M059J (cell line): ENCODE measurements around the gene SBK2. TPM values are rescaled to one million over a fixed set of nuclear protein-coding genes. Genes with fewer than 3 reads are reported as not detected.

Experiments
- DNase-seq: peaks from one replicate; pipeline ENCODE4 v3.0.0-alpha.2; 2012; ENCODE audit warnings: low read depth
- total RNA-seq: library from RNA; depleted of rRNA; stranded (reverse); fragments of >200 nt; shearing (Covaris generic); gene quantifications from 2 replicates; pipeline ENCODE4 v1.2.3, GENCODE V29; 2014; rRNA removed

Gene SBK2
- total RNA-seq, 1 experiment from 2014 or later, result 0.20 TPM

GRCh38 chr19:55486971-55487923 lies 49.7 kb downstream of the SBK2 start:
- DNase-seq, result peak; percentile 99

DNA sequence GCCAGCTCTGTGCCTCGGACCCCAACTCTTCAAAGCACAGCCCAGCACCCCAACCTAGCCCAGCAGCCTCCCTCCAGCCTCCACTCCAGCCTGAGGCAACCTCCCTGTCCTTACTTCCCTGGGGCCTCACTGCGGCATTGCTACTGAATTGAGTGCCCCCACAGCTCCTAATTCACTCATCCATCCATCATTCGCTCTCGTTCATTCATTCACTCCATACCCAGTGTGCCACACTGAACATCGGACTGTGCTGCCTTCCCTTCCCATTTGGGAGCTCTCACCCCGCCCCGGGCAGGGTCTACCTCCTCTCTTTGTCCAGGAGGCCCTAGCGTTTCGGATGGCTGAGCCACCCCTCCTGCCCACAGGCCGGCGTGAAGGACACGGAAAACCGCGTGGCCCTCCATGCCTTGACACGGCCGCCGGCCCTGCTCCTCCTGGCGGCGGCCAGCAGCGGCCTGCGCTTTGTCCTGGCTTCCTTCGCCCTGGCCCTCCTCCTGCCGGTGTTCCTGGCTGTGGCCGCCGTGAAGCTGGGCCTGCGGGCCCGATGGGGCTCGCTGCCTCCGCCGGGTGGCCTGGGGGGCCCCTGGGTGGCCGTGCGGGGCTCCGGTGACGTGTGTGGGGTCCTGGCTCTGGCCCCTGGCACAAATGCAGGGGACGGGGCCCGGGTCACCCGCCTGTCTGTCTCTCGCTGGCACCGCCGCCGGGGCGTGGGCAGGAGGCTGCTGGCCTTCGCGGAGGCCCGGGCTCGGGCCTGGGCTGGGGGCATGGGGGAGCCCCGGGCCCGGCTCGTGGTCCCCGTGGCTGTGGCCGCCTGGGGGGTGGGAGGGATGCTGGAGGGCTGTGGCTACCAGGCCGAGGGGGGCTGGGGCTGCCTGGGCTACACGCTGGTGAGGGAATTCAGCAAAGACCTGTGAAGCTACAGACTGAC lies 50.6 kb downstream of the SBK2 start:
- no peak for DNase-seq

DNA sequence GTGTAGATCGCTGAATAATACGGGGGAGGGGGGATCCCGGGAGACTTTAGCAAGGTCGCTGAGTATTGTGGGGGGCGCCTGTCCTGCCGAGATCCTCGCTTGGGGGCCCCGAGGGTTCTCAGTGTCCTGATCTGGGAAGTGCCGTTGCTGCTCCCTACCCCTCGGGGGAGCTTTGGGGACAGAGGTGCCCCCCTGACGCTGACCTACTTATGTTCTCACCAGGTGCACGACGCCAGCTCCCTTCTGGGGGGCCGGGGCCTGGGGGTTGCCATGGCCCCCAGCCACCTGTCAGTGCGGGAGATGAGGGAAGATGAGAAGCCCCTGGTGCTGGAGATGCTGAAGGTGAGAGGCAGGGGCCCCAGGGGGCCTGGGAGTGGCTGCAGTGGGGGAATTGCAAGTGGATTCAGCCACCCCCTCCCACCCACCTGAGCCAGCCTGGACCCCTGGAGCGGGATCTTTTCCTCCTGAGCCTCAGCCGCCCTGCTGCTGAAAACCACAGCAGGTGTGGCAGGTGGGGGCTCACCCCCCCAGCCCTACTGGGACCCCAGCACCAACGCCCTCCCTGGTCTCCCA lies 51.4 kb downstream of the SBK2 start:
- no peak for DNase-seq

DNA sequence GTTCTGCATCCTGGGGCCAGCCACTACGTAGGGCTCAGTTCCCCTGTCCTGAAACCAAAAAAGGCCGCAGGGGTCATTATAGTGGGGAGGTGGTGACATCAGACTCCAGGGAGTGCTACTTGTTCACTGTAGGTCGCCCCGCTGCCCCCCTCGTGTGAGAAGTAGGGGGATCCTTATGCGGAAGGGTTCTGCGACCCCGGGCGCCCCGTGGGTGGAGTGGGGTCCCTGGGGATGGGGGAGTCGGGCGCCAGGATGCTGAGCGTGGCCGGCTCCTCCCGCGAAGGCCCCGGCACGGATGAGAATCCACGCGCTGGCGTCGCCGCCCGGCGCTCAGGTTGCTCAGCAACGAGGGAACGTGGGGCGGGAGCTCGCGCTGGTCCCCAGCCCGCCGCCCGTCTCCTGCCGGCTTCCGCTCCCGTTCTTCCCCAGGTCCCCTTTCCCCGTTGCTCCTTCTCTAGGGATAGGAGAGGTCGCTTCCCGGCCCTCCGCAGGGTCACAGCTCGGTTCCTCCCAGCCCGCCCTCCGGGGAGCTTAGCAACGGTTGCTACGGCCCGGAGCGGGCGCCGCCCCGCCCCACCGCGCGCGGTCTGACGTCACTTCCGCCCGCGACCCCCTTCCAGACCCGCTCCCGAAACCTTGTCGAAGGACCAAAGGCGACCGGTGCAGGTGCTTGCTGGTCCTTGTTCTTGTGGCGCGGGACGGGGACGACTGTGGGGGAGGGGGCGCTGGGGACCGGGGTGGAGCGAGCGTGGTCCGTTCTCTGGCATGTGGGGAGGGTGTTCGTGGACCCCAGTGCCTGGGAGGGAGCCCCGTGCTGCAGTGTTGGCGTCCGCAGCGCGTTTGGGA lies 52.1 kb downstream of the SBK2 start, which contains the start of gene NAT14:
Gene NAT14 (plus strand): TSS at position 596 of the 846 bp plus-strand sequence. CDS start 521 bp downstream, outside the sequence.
- DNase-seq, result peak; percentile 71

DNA sequence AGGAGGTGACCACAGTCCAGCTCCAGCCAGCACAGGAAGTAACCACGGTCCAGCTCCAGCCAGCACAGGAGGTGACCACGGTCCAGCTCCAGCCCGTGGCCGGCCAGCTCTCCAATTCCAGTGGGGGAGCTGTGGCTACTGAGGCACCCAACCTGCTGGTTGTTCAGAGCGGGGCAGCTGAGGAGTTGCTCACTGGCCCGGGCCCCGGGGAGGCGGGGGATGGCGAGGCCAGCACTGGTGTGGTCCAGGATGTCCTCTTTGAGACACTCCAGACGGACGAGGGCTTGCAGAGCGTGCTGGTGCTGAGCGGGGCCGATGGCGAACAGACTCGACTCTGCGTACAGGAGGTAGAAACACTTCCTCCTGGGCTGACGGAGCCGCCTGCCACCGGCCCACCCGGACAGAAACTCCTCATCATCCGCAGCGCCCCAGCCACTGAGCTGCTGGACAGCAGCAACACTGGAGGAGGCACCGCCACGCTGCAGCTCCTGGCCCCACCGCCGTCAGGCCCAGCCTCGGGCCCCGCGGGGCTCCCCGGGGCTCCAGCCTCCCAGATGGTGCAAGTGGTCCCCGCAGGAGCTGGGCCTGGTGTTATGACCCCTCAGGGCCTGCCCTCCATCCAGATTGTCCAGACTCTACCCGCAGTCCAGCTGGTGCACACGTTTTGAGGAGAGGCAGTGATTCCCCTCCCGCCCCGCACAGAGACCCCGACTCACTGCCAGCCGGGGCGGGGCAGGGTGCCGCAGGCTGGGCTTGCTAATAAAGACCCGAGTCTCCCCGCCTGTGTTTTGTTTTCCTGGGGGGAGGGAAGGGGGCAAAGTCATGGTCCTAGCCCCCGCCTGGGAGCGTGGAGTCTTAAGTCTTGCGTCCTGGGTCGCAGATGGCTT lies 53.0 kb downstream of the SBK2 start:
- no peak for DNase-seq

GRCh38 chr19:55482967-55483705 lies 53.8 kb downstream of the SBK2 start:
- DNase-seq, result no peak

- DNase-seq, result no peak
Measured at GRCh38 chr19:55482156-55482961, 54.6 kb downstream of the SBK2 start.

DNA sequence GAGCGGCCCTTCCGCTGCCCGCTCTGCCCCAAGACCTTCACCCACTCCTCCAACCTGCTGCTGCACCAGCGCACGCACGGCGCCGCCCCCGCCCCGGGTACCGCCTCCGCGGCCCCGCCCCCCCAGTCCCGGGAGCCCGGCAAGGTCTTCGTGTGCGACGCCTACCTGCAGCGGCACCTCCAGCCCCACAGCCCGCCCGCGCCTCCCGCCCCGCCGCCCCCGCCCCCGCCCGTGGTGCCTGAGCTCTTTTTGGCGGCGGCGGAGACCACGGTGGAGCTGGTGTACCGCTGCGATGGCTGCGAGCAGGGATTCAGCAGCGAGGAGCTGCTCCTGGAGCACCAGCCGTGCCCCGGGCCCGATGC lies 55.2 kb downstream of the SBK2 start:
- DNase-seq, result no peak

- no peak for DNase-seq
Measured at GRCh38 chr19:55481148-55481793, 55.7 kb downstream of the SBK2 start.

- DNase-seq, result no peak
Measured at GRCh38 chr19:55479451-55480230, 57.3 kb downstream of the SBK2 start.

DNA sequence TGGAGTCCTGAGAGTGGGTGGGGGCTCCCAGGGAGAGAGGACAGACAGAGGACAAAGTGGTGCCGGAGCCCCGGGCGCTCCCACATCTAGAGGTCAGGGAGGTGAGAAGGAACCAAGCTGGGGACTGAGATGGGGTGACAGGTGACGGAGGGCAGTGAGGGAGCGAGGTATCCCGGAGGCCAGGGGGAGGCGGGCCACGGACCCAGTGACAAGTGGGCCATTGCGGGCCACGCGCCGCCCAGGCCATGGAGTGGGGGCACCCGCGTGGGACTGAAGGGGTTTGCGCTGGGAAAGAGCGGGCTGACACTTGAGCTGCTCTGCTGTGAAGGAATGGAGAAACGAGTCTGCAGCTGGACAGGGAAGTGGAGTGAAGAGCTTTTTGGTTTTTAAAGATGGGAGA lies 57.9 kb downstream of the SBK2 start:
- DNase-seq, result no peak

Other genes with a start within 250 kb of the SBK2 start
- not detected in 2 replicates for gene TMEM150B, start 211.8 kb downstream of the SBK2 start, total RNA-seq
- 5.2 and 10.0 TPM in 2 replicates for gene KMT5C, start 197.3 kb downstream of the SBK2 start, total RNA-seq
- gene COX6B2, start 182.4 kb downstream of the SBK2 start, total RNA-seq, result 0.30 TPM in 1 of 2 replicates, not detected in the other
- gene GARIN5B, start 173.9 kb downstream of the SBK2 start, total RNA-seq, result not detected in 2 replicates
- 23.0 and 39.1 TPM in 2 replicates for gene IL11, start 166.7 kb downstream of the SBK2 start, total RNA-seq
- 0.22 TPM in 1 of 2 replicates, not detected in the other for gene TMEM190, start 160.3 kb downstream of the SBK2 start, total RNA-seq
- 1.1 and 1.2 TPM in 2 replicates for gene TMEM238, start 152.8 kb downstream of the SBK2 start, total RNA-seq
- gene RPL28, start 151.2 kb downstream of the SBK2 start, total RNA-seq, result 452 and 738 TPM in 2 replicates
- 192 and 378 TPM in 2 replicates for gene UBE2S, start 129.3 kb downstream of the SBK2 start, total RNA-seq
- gene SHISA7, start 93.8 kb downstream of the SBK2 start, total RNA-seq, result not detected in 2 replicates
- 123 and 134 TPM in 2 replicates for gene ISOC2, start 75.5 kb downstream of the SBK2 start, total RNA-seq
- not detected in 2 replicates for gene C19orf85, start 72.4 kb downstream of the SBK2 start, total RNA-seq
- gene ZNF628, start 60.5 kb downstream of the SBK2 start, total RNA-seq, result 8.8 and 13.9 TPM in 2 replicates
- gene NAT14, start 51.9 kb downstream of the SBK2 start, total RNA-seq, result 14.4 and 26.1 TPM in 2 replicates
- 1.8 and 7.2 TPM in 2 replicates for gene SSC5D, start 48.7 kb downstream of the SBK2 start, total RNA-seq
- gene SBK3, start 8.4 kb upstream of the SBK2 start, total RNA-seq, result not detected in 2 replicates
- gene ZNF579, start 43.7 kb upstream of the SBK2 start, total RNA-seq, result 1.6 and 4.3 TPM in 2 replicates
- 0.81 and 6.3 TPM in 2 replicates for gene FIZ1, start 62.4 kb upstream of the SBK2 start, total RNA-seq
- 11.7 and 14.7 TPM in 2 replicates for gene ZNF524, start 63.2 kb upstream of the SBK2 start, total RNA-seq
- 1.4 and 2.5 TPM in 2 replicates for gene ZNF865, start 68.5 kb upstream of the SBK2 start, total RNA-seq
- gene ZNF784, start 87.4 kb upstream of the SBK2 start, total RNA-seq, result 2.2 and 5.1 TPM in 2 replicates
- 18.2 and 20.9 TPM in 2 replicates for gene ZNF580, start 103.9 kb upstream of the SBK2 start, total RNA-seq
- 12.6 and 15.9 TPM in 2 replicates for gene ZNF581, start 106.5 kb upstream of the SBK2 start, total RNA-seq
- gene CCDC106, start 111.1 kb upstream of the SBK2 start, total RNA-seq, result 4.9 and 5.1 TPM in 2 replicates
- gene U2AF2, start 117.9 kb upstream of the SBK2 start, total RNA-seq, result 140 and 148 TPM in 2 replicates
- gene EPN1, start 138.1 kb upstream of the SBK2 start, total RNA-seq, result 27.7 and 102 TPM in 2 replicates
- not detected in 2 replicates for gene NLRP9, start 201.3 kb upstream of the SBK2 start, total RNA-seq
- gene RFPL4A, start 222.0 kb upstream of the SBK2 start, total RNA-seq, result not detected in 2 replicates
- gene RFPL4AL1, start 232.0 kb upstream of the SBK2 start, total RNA-seq, result not detected in 2 replicates